A549 (cell line): ENCODE results near the gene AXIN2.

Experiments used
- CHD4 ChIP-seq: fragments of 200-600 bp; sonication (generic); IDR thresholded peaks from 2 replicates; pipeline ENCODE4 v1.6.1; 2016; ENCODE audit warnings: antibody characterized with exemption, mild to moderate bottlenecking, borderline replicate concordance
- HOXA7 ChIP-seq: fragments of 250-450 bp; sonication (Bioruptor Pico); IDR thresholded peaks from 2 replicates; pipeline ENCODE4 v1.5.0; 2020; ENCODE audit warnings: mild to moderate bottlenecking, moderate library complexity
- JUN ChIP-seq, 2 experiments: fragments of >200 bp; sonication (Bioruptor Twin); formaldehyde crosslinking; IDR thresholded peaks; 2 replicates in 1 of 2; 3 replicates in 1 of 2; pipeline ENCODE4 v1.6.1; 2016 to 2017
- NR3C1 ChIP-seq: fragments of >200 bp; sonication (Bioruptor Twin); formaldehyde crosslinking; IDR thresholded peaks from 3 replicates; pipeline ENCODE4 v1.6.1; 2017
- RAD21 ChIP-seq, 2 experiments: fragments of >200 bp in 1 of 2; sonication (Bioruptor Twin) in 1 of 2; formaldehyde crosslinking in 1 of 2; IDR thresholded peaks in 1 of 2; conservative IDR thresholded peaks in 1 of 2; 2 replicates in 1 of 2; 3 replicates in 1 of 2; pipeline ENCODE4 v1.6.1; 2012 to 2018; ENCODE audit warnings: inconsistent platforms in 1 of 2
- SMC3 ChIP-seq: fragments of >200 bp; sonication (Bioruptor Twin); formaldehyde crosslinking; IDR thresholded peaks from 3 replicates; pipeline ENCODE4 v1.6.1; 2018; ENCODE audit warnings: inconsistent platforms
- ZC3H11A ChIP-seq: fragments of 450-650 bp; IDR thresholded peaks from 2 replicates; pipeline ENCODE4 v1.6.1; 2014; ENCODE audit warnings: antibody characterized with exemption, mild to moderate bottlenecking
- TF ChIP-seq, protein P1 (sequence below): fragments of >200 bp; sonication (Bioruptor Twin); formaldehyde crosslinking; IDR thresholded peaks from 3 replicates; pipeline ENCODE4 v1.5.1; 2016
- TF ChIP-seq, protein P2 (sequence below): IDR thresholded peaks from 2 replicates; pipeline ENCODE4 v1.6.1; 2012
- TF ChIP-seq, protein P3 (sequence below): IDR thresholded peaks from 2 replicates; pipeline ENCODE4 v1.6.1; 2012
- TF ChIP-seq, protein P4 (sequence below): fragments of 150-350 bp; IDR thresholded peaks from 2 replicates; pipeline ENCODE4 v1.6.1; 2014; ENCODE audit warnings: low read depth, mild to moderate bottlenecking, low read length

GRCh38 chr17:65527381-65527780, 34.1 kb downstream of the AXIN2 start:
- no peak for TF ChIP-seq HOXA7 (CRISPR knock-in tag)
- TF ChIP-seq, protein P1, sequence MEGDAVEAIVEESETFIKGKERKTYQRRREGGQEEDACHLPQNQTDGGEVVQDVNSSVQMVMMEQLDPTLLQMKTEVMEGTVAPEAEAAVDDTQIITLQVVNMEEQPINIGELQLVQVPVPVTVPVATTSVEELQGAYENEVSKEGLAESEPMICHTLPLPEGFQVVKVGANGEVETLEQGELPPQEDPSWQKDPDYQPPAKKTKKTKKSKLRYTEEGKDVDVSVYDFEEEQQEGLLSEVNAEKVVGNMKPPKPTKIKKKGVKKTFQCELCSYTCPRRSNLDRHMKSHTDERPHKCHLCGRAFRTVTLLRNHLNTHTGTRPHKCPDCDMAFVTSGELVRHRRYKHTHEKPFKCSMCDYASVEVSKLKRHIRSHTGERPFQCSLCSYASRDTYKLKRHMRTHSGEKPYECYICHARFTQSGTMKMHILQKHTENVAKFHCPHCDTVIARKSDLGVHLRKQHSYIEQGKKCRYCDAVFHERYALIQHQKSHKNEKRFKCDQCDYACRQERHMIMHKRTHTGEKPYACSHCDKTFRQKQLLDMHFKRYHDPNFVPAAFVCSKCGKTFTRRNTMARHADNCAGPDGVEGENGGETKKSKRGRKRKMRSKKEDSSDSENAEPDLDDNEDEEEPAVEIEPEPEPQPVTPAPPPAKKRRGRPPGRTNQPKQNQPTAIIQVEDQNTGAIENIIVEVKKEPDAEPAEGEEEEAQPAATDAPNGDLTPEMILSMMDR, result no peak
- no peak for TF ChIP-seq ZC3H11A
- no peak for TF ChIP-seq NR3C1
- no peak for TF ChIP-seq CHD4
- TF ChIP-seq, protein P2, sequence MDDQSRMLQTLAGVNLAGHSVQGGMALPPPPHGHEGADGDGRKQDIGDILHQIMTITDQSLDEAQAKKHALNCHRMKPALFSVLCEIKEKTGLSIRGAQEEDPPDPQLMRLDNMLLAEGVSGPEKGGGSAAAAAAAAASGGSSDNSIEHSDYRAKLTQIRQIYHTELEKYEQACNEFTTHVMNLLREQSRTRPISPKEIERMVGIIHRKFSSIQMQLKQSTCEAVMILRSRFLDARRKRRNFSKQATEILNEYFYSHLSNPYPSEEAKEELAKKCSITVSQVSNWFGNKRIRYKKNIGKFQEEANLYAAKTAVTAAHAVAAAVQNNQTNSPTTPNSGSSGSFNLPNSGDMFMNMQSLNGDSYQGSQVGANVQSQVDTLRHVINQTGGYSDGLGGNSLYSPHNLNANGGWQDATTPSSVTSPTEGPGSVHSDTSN, result no peak
- TF ChIP-seq, protein P3, sequence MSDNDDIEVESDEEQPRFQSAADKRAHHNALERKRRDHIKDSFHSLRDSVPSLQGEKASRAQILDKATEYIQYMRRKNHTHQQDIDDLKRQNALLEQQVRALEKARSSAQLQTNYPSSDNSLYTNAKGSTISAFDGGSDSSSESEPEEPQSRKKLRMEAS, result no peak
- no peak for TF ChIP-seq RAD21 (conservative IDR thresholded peaks at IDR 0.05 in 1 of 2, IDR thresholded peaks at IDR 0.05 in 1 of 2)
- TF ChIP-seq, protein P4, sequence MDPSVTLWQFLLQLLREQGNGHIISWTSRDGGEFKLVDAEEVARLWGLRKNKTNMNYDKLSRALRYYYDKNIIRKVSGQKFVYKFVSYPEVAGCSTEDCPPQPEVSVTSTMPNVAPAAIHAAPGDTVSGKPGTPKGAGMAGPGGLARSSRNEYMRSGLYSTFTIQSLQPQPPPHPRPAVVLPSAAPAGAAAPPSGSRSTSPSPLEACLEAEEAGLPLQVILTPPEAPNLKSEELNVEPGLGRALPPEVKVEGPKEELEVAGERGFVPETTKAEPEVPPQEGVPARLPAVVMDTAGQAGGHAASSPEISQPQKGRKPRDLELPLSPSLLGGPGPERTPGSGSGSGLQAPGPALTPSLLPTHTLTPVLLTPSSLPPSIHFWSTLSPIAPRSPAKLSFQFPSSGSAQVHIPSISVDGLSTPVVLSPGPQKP, result no peak
- no peak for TF ChIP-seq SMC3
- no peak for TF ChIP-seq JUN (IDR thresholded peaks at IDR 0.05)
